ENCODE results near the gene MBOAT2.

DNA sequence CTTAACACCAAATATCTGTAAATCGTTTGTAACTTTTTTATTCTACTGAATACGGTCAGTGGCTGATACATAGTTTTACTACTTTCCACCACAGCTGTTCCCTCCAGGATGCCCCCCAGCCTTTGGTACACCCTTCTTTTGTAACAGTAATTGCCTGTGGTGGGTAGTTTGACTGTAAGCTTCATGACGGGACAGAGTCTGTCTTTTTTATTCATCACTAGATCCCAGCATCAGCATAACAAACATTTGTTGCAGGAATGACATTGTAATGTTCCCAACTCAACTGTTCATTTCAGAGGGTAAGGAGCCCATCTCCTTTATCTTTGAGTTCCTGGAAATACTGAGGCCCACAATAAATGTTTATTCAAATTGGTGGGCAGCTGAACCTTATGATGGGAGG is 67.5 kb downstream of the MBOAT2 start:
- TF ChIP-seq, protein P1, sequence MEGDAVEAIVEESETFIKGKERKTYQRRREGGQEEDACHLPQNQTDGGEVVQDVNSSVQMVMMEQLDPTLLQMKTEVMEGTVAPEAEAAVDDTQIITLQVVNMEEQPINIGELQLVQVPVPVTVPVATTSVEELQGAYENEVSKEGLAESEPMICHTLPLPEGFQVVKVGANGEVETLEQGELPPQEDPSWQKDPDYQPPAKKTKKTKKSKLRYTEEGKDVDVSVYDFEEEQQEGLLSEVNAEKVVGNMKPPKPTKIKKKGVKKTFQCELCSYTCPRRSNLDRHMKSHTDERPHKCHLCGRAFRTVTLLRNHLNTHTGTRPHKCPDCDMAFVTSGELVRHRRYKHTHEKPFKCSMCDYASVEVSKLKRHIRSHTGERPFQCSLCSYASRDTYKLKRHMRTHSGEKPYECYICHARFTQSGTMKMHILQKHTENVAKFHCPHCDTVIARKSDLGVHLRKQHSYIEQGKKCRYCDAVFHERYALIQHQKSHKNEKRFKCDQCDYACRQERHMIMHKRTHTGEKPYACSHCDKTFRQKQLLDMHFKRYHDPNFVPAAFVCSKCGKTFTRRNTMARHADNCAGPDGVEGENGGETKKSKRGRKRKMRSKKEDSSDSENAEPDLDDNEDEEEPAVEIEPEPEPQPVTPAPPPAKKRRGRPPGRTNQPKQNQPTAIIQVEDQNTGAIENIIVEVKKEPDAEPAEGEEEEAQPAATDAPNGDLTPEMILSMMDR (conservative IDR thresholded peaks at IDR 0.05; ENCODE audit: low read length), result no peak
- TF ChIP-seq EZH2phosphoT487 (IDR thresholded peaks at IDR 0.05; ENCODE audit: borderline replicate concordance), result no peak

Measured in Loucy (cell line).